ENCODE data around the gene IRF7.

IRF7 gene

GRCh38 chr11:578276-579035, 37.3 kb downstream of the IRF7 start:
- POLR2A ChIA-PET: interaction anchor here (0.6 kb wide), 1 partner anchor 10 kb away, joined by 5 read pairs; no protein-coding TSS in a partner anchor

GRCh38 chr11:577611-577894, 38.2 kb downstream of the IRF7 start:
- POLR2A ChIA-PET: interaction anchor here (0.6 kb wide), 1 partner anchor 8 kb away, joined by 5 read pairs; no protein-coding TSS in a partner anchor
- TF ChIP-seq CTCF (IDR thresholded peaks at IDR 0.05; ENCODE audit: control extremely low read depth, extremely low read depth, low read depth, missing control alignments): no peak
- DNase-seq (ENCODE audit: extremely low spot score): no peak
- CTCF ChIA-PET: no interaction called here

More at GRCh38 chr11:578276-579035, 37.3 kb downstream of the IRF7 start:
- no peak for TF ChIP-seq CTCF (IDR thresholded peaks at IDR 0.05; ENCODE audit: control extremely low read depth, extremely low read depth, low read depth, missing control alignments)
- DNase-seq (ENCODE audit: extremely low spot score): no peak
- CTCF ChIA-PET: interaction anchor here (1.5 kb wide), 1 partner anchor 59 kb away, joined by 3 read pairs; no protein-coding TSS in a partner anchor

GRCh38 chr11:576811-577610, 38.7 kb downstream of the IRF7 start:
- ChIA-PET CTCF (no interaction called here), POLR2A (interaction anchor here (0.6 kb wide), 1 partner anchor 8 kb away, joined by 5 read pairs; no protein-coding TSS in a partner anchor)
- no peak for TF ChIP-seq CTCF (IDR thresholded peaks at IDR 0.05; ENCODE audit: control extremely low read depth, extremely low read depth, low read depth, missing control alignments)
- DNase-seq (ENCODE audit: extremely low spot score): no peak

- ChIA-PET CTCF (interaction anchor here (0.7 to 1.8 kb wide), 7 partner anchors 9 to 128 kb away, joined by 3 to 9 read pairs (median 3); no protein-coding TSS in a partner anchor), POLR2A (interaction anchor here (0.8 to 1.6 kb wide), 5 partner anchors 9 to 169 kb away, joined by 3 to 8 read pairs (median 4); no protein-coding TSS in a partner anchor)
- peak; percentile 100 for DNase-seq (ENCODE audit: extremely low spot score)
- no peak for TF ChIP-seq CTCF (IDR thresholded peaks at IDR 0.05; ENCODE audit: control extremely low read depth, extremely low read depth, low read depth, missing control alignments)
Measured at GRCh38 chr11:575996-576768, 39.6 kb downstream of the IRF7 start, which contains the start of gene PHRF1. PHRF1 (plus strand) TSS chr11:576470; CDS start chr11:581513, 5,043 bp downstream.

GRCh38 chr11:575313-575995, 40.3 kb downstream of the IRF7 start:
- ChIA-PET CTCF (interaction anchor here (0.7 to 1.8 kb wide), 7 partner anchors 9 to 127 kb away, joined by 3 to 9 read pairs (median 3); no protein-coding TSS in a partner anchor), POLR2A (interaction anchor here (0.8 to 1.6 kb wide), 5 partner anchors 10 to 168 kb away, joined by 3 to 8 read pairs (median 4); no protein-coding TSS in a partner anchor)
- no peak for DNase-seq (ENCODE audit: extremely low spot score)
- no peak for TF ChIP-seq CTCF (IDR thresholded peaks at IDR 0.05; ENCODE audit: control extremely low read depth, extremely low read depth, low read depth, missing control alignments)

All from GM10248 (cell line).